ENCODE measurements around the gene PRDM4.

The PRDM4 gene

DNA sequence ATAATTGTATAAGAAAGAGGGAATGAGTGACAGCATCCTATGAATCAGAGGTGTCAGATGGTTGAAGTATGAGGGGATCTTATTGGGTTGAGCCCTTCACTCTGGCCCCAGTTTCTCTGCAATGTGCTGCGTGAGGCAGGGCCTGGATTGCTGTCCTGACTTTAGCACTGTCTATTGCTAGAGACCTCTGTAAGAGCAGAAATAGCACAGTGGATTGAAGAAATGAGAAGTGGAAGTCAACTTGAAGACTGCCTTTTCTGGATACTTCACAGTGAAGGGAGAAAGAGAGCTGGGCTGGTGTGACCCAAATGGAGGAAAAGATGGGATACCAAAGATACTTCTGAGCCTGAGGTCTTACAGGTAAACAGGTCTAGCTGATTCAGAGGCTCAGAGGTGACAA lies 19.4 kb upstream of the PRDM4 start:
- Histone ChIP-seq H3K27me3 (replicated peaks; ENCODE audit: insufficient read depth, low read length) (peaks cover 13% of the 10 kb centered on the region; the same call in 1 of the 2 replicates), H3K9me3 (replicated peaks; ENCODE audit: insufficient read depth, low read length) (no peaks in the 10 kb centered on the region), H3K9ac (ENCODE audit: low read length) (no peak overlapping the region), H3K27ac (ENCODE audit: low read length) (no peak overlapping the region), H3F3A (ENCODE audit: insufficient read depth, low read length) (peaks cover 33% of the 10 kb centered on the region), H3K79me2 (ENCODE audit: low read length) (no peaks in the 10 kb centered on the region), H3K4me3 (ENCODE audit: low read length) (no peak overlapping the region), H2AFZ (ENCODE audit: low read length) (no peak overlapping the region), H3K4me1 (ENCODE audit: low read length) (peaks cover 59% of the 10 kb centered on the region), H4K20me1 (ENCODE audit: insufficient read depth, low read length) (no peaks in the 10 kb centered on the region), H3K4me2 (ENCODE audit: low read depth, low read length) (peak overlapping the region; percentile 13; the same call in 1 of the 2 replicates), H3K36me3 (replicated peaks; ENCODE audit: insufficient read depth, low read length) (no peaks in the 10 kb centered on the region), H3K9me2 (replicated peaks; ENCODE audit: insufficient read depth, low read length) (no peaks in the 10 kb centered on the region)
- TF ChIP-seq EZH2 (optimal IDR thresholded peaks at IDR 0.05; ENCODE audit: low read depth, low read length), result no peak
- TF ChIP-seq EZH2phosphoT487 (IDR thresholded peaks at IDR 0.05; ENCODE audit: low read length), result no peak
- TF ChIP-seq, protein P1, sequence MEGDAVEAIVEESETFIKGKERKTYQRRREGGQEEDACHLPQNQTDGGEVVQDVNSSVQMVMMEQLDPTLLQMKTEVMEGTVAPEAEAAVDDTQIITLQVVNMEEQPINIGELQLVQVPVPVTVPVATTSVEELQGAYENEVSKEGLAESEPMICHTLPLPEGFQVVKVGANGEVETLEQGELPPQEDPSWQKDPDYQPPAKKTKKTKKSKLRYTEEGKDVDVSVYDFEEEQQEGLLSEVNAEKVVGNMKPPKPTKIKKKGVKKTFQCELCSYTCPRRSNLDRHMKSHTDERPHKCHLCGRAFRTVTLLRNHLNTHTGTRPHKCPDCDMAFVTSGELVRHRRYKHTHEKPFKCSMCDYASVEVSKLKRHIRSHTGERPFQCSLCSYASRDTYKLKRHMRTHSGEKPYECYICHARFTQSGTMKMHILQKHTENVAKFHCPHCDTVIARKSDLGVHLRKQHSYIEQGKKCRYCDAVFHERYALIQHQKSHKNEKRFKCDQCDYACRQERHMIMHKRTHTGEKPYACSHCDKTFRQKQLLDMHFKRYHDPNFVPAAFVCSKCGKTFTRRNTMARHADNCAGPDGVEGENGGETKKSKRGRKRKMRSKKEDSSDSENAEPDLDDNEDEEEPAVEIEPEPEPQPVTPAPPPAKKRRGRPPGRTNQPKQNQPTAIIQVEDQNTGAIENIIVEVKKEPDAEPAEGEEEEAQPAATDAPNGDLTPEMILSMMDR (IDR thresholded peaks at IDR 0.05; ENCODE audit: low read length), result no peak
- no peak for DNase-seq

DNA sequence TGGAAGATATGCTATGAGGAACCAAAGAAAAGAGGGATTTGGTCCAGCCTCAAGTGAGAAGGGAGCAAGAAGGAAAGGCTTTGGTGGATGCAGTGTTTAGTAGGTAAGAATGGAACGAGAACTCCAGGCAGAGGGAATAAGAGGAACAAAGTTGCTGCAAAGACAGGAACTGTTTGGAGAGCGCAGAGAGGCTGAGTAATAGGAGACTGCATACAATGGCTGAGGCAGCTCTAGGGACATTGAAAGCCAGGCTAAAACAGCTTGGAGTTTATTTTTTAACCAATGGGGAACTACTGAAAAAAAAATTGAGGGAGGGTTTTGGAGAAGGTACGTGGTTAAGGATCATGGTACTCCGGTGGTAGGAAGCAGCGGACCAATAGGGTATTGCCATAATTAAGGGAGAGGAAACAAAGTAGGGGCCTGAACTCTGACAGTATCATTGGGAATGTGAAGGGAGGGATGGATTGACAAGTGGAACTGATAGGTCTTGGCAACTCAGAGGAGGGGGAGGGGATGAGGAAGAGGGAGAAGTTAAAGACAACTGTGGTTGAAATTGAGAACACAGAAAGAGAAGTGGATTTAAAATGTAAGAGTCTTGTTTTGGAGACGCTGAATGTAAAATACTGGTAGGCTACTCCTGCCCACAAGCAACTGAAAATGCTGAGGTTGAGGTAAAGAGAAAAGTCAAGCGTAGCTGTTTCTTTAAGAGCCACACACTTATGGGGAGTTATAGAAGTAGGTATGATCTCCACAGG lies 18.3 kb upstream of the PRDM4 start:
- Histone ChIP-seq H3K36me3 (replicated peaks; ENCODE audit: insufficient read depth, low read length) (no peaks in the 10 kb centered on the region), H2AFZ (ENCODE audit: low read length) (no peak overlapping the region), H3K27me3 (replicated peaks; ENCODE audit: insufficient read depth, low read length) (peaks cover 22% of the 10 kb centered on the region; the same call in 1 of the 2 replicates), H3K9me3 (replicated peaks; ENCODE audit: insufficient read depth, low read length) (no peaks in the 10 kb centered on the region), H3K27ac (ENCODE audit: low read length) (peak overlapping the region; percentile 15; the same call in 1 of the 2 replicates), H4K20me1 (ENCODE audit: insufficient read depth, low read length) (no peaks in the 10 kb centered on the region), H3F3A (ENCODE audit: insufficient read depth, low read length) (peaks cover 33% of the 10 kb centered on the region), H3K9ac (ENCODE audit: low read length) (no peak overlapping the region), H3K4me3 (ENCODE audit: low read length) (no peak overlapping the region), H3K9me2 (replicated peaks; ENCODE audit: insufficient read depth, low read length) (no peaks in the 10 kb centered on the region), H3K79me2 (ENCODE audit: low read length) (no peaks in the 10 kb centered on the region), H3K4me2 (ENCODE audit: low read depth, low read length) (no peak overlapping the region), H3K4me1 (ENCODE audit: low read length) (peaks cover 53% of the 10 kb centered on the region)
- DNase-seq, result peak; percentile 84
- TF ChIP-seq EZH2phosphoT487 (IDR thresholded peaks at IDR 0.05; ENCODE audit: low read length) (no peak), EZH2 (optimal IDR thresholded peaks at IDR 0.05; ENCODE audit: low read depth, low read length) (no peak)
- TF ChIP-seq, protein P1 (IDR thresholded peaks at IDR 0.05; ENCODE audit: low read length), result no peak

DNA sequence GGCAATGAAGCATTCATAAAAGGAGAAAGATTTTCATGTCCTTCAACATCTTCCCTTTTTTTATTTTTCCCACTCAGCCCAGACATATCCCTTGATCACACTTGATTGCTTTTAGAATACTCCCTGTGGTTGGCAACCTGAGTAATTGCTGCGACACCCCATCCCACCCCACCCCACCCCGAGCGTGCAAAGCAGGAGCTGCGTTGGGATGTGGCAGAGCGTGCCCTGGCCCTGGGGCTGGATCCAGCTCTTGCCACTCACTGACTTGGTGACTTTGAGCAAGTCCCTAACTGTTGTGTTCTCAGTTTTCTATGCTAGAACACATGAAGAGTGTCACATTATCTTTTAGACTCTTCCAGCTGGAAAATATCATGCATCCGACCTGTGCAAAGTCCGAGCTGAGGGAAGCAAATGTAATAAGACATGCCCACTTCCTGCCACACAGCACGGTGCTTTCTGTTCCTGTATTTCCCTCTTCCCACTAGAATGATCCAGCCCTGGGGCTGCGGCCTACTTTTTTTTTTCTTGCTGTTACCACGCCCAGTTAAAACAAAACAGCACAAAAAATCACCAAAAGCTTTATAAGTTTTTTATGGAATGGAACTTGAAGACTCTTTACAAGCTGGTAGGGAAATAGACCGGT lies 17.6 kb upstream of the PRDM4 start:
- H3K9me3 ChIP-seq (replicated peaks; ENCODE audit: insufficient read depth, low read length), result no peaks in the 10 kb centered on the region
- H3K27me3 ChIP-seq (replicated peaks; ENCODE audit: insufficient read depth, low read length), result peaks cover 26% of the 10 kb centered on the region; the same call in 1 of the 2 replicates
- no peak for TF ChIP-seq EZH2 (optimal IDR thresholded peaks at IDR 0.05; ENCODE audit: low read depth, low read length)
- no peak for TF ChIP-seq EZH2phosphoT487 (IDR thresholded peaks at IDR 0.05; ENCODE audit: low read length)
- TF ChIP-seq, protein P1 (IDR thresholded peaks at IDR 0.05; ENCODE audit: low read length), result no peak
- no peak overlapping the region for H3K27ac ChIP-seq (ENCODE audit: low read length)
- H3K9ac ChIP-seq (ENCODE audit: low read length), result no peak overlapping the region
- H3K79me2 ChIP-seq (ENCODE audit: low read length), result no peaks in the 10 kb centered on the region
- H3K9me2 ChIP-seq (replicated peaks; ENCODE audit: insufficient read depth, low read length), result no peaks in the 10 kb centered on the region
- peaks cover 28% of the 10 kb centered on the region for H3F3A ChIP-seq (ENCODE audit: insufficient read depth, low read length)
- peaks cover 45% of the 10 kb centered on the region for H3K4me1 ChIP-seq (ENCODE audit: low read length)
- DNase-seq, result no peak
- H2AFZ ChIP-seq (ENCODE audit: low read length), result no peak overlapping the region
- no peaks in the 10 kb centered on the region for H4K20me1 ChIP-seq (ENCODE audit: insufficient read depth, low read length)
- no peak overlapping the region for H3K4me2 ChIP-seq (ENCODE audit: low read depth, low read length)
- no peaks in the 10 kb centered on the region for H3K36me3 ChIP-seq (replicated peaks; ENCODE audit: insufficient read depth, low read length)
- H3K4me3 ChIP-seq (ENCODE audit: low read length), result no peak overlapping the region
